ENCODE measurements around the gene FARP2.

GRCh38 chr2:241421330-241421729, 65.2 kb downstream of the FARP2 start:
- no peak for TF ChIP-seq EGR1 (IDR thresholded peaks at IDR 0.05)
- no peak for TF ChIP-seq NFIC (IDR thresholded peaks at IDR 0.05)
- TF ChIP-seq RAD21 (IDR thresholded peaks at IDR 0.05; ENCODE audit: low read depth): no peak
- TF ChIP-seq EP300 (IDR thresholded peaks at IDR 0.05; ENCODE audit: borderline replicate concordance): no peak
- TF ChIP-seq REST (IDR thresholded peaks at IDR 0.05; ENCODE audit: low read depth): no peak
- no peak for TF ChIP-seq USF1 (IDR thresholded peaks at IDR 0.05)

All from Ishikawa (cell line).